Measurements from ENCODE around the gene GTF2A2.

DNA sequence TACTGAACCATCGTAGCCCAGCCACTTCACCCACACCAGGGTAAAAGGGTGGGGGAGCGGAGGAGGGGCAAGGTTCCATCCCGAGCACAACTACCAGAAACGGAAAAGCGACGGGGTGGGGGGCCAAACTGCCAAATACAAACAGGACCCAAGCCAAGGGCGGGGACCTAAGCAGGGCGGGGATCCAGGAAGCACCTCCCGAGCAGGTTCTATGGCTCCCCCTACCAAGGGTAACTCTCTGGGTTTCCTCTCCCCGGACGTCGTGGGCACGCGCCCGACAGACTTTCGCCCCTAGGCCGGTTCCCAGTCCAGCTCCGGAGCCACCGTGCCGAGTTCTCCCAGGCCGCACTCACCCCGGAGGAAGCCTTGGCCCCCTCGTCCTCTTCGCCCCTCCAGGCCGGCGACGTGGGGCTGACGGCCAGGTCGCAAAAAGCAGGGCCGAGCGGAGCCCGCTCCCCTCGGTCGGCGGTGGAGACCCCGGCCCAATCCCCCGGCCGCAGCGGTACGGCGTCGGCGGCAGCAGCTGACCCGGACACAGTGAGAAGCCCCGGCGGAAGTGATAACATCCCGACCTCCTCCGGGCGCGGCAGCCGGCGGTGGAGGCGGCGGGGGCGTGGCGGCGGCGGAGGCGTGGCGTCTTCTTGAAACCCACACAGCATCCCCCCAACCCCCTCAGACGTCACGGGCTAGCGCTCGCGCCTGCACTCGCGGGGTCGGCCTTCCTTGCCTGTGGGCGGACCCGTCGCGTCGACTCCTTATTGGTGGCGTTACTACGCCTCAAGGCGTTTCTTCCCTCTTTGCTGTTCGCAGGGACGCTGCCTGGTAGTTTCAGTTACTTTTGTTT, 31.7 kb upstream of the GTF2A2 start, which contains the start of gene BNIP2:
- TF ChIP-seq POLR2A (IDR thresholded peaks at IDR 0.05; ENCODE audit: borderline replicate concordance, extremely low read depth, insufficient read depth, insufficient read length) (no peak), EZH2 (IDR thresholded peaks at IDR 0.05) (no peak), EZH2phosphoT487 (IDR thresholded peaks at IDR 0.05; ENCODE audit: borderline replicate concordance) (no peak), RAD21 (IDR thresholded peaks at IDR 0.05; ENCODE audit: low read depth) (no peak), CEBPB (IDR thresholded peaks at IDR 0.05; ENCODE audit: low read depth) (no peak), POLR2AphosphoS5 (IDR thresholded peaks at IDR 0.05; ENCODE audit: low read depth, low read length) (peak; percentile 86)
- TF ChIP-seq, protein P1, sequence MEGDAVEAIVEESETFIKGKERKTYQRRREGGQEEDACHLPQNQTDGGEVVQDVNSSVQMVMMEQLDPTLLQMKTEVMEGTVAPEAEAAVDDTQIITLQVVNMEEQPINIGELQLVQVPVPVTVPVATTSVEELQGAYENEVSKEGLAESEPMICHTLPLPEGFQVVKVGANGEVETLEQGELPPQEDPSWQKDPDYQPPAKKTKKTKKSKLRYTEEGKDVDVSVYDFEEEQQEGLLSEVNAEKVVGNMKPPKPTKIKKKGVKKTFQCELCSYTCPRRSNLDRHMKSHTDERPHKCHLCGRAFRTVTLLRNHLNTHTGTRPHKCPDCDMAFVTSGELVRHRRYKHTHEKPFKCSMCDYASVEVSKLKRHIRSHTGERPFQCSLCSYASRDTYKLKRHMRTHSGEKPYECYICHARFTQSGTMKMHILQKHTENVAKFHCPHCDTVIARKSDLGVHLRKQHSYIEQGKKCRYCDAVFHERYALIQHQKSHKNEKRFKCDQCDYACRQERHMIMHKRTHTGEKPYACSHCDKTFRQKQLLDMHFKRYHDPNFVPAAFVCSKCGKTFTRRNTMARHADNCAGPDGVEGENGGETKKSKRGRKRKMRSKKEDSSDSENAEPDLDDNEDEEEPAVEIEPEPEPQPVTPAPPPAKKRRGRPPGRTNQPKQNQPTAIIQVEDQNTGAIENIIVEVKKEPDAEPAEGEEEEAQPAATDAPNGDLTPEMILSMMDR (IDR thresholded peaks at IDR 0.05 in 2 of 3, conservative IDR thresholded peaks at IDR 0.05 in 1 of 3; ENCODE audit: borderline replicate concordance in 1 of 3, insufficient read depth in 1 of 3, low read depth in 2 of 3, low read length in 2 of 3), result no peak
- TF ChIP-seq, protein P2, sequence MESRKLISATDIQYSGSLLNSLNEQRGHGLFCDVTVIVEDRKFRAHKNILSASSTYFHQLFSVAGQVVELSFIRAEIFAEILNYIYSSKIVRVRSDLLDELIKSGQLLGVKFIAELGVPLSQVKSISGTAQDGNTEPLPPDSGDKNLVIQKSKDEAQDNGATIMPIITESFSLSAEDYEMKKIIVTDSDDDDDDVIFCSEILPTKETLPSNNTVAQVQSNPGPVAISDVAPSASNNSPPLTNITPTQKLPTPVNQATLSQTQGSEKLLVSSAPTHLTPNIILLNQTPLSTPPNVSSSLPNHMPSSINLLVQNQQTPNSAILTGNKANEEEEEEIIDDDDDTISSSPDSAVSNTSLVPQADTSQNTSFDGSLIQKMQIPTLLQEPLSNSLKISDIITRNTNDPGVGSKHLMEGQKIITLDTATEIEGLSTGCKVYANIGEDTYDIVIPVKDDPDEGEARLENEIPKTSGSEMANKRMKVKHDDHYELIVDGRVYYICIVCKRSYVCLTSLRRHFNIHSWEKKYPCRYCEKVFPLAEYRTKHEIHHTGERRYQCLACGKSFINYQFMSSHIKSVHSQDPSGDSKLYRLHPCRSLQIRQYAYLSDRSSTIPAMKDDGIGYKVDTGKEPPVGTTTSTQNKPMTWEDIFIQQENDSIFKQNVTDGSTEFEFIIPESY (IDR thresholded peaks at IDR 0.05; ENCODE audit: extremely low read depth, insufficient replicate concordance, low read length), result no peak
- TF ChIP-seq, protein P3, sequence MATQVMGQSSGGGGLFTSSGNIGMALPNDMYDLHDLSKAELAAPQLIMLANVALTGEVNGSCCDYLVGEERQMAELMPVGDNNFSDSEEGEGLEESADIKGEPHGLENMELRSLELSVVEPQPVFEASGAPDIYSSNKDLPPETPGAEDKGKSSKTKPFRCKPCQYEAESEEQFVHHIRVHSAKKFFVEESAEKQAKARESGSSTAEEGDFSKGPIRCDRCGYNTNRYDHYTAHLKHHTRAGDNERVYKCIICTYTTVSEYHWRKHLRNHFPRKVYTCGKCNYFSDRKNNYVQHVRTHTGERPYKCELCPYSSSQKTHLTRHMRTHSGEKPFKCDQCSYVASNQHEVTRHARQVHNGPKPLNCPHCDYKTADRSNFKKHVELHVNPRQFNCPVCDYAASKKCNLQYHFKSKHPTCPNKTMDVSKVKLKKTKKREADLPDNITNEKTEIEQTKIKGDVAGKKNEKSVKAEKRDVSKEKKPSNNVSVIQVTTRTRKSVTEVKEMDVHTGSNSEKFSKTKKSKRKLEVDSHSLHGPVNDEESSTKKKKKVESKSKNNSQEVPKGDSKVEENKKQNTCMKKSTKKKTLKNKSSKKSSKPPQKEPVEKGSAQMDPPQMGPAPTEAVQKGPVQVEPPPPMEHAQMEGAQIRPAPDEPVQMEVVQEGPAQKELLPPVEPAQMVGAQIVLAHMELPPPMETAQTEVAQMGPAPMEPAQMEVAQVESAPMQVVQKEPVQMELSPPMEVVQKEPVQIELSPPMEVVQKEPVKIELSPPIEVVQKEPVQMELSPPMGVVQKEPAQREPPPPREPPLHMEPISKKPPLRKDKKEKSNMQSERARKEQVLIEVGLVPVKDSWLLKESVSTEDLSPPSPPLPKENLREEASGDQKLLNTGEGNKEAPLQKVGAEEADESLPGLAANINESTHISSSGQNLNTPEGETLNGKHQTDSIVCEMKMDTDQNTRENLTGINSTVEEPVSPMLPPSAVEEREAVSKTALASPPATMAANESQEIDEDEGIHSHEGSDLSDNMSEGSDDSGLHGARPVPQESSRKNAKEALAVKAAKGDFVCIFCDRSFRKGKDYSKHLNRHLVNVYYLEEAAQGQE (IDR thresholded peaks at IDR 0.05; ENCODE audit: low read depth), result no peak
